Measurements from ENCODE around the gene MED13L.
"Not testable (repeated sequence)": the region's sequence is repeated elsewhere in the genome, so short reads cannot be mapped to it uniquely, and the experiment has no call there.

The MED13L gene

GRCh38 chr12:116045150-116045549, 232.3 kb downstream of the MED13L start:
- Histone ChIP-seq H3K4me3 (ENCODE audit: insufficient read length, low read depth) (no peak overlapping the region), H3K36me3 (ENCODE audit: insufficient read depth, insufficient read length, low read length) (no peaks in the 10 kb centered on the region), H3K9me3 (ENCODE audit: insufficient read depth, low read length) (no peaks in the 10 kb centered on the region), H3K27me3 (ENCODE audit: insufficient read depth, insufficient read length) (no peaks in the 10 kb centered on the region), H3K9ac (ENCODE audit: insufficient read length, low read depth) (no peak overlapping the region), H3K4me1 (ENCODE audit: insufficient read depth, insufficient read length) (no peaks in the 10 kb centered on the region)
- TF ChIP-seq SUZ12 (IDR thresholded peaks at IDR 0.05; ENCODE audit: extremely low read depth, insufficient read depth, insufficient read length): no peak
- no peak for TF ChIP-seq ZNF274 (IDR thresholded peaks at IDR 0.05; ENCODE audit: low read depth, low read length)
- no peak for TF ChIP-seq YY1 (IDR thresholded peaks at IDR 0.05; ENCODE audit: insufficient read depth, insufficient read length)
- DNase-seq (ENCODE audit: low read depth, low spot score): no peak

GRCh38 chr12:116043659-116044535, 233.6 kb downstream of the MED13L start:
- no peaks in the 10 kb centered on the region for H3K9me3 ChIP-seq (ENCODE audit: insufficient read depth, low read length)
- H3K4me1 ChIP-seq (ENCODE audit: insufficient read depth, insufficient read length): no peaks in the 10 kb centered on the region
- no peak for TF ChIP-seq SUZ12 (IDR thresholded peaks at IDR 0.05; ENCODE audit: extremely low read depth, insufficient read depth, insufficient read length)
- no peak for TF ChIP-seq YY1 (IDR thresholded peaks at IDR 0.05; ENCODE audit: insufficient read depth, insufficient read length)
- TF ChIP-seq ZNF274 (IDR thresholded peaks at IDR 0.05; ENCODE audit: low read depth, low read length): no peak
- H3K4me3 ChIP-seq (ENCODE audit: insufficient read length, low read depth): no peak overlapping the region
- H3K9ac ChIP-seq (ENCODE audit: insufficient read length, low read depth): no peak overlapping the region
- no peak for DNase-seq (ENCODE audit: low read depth, low spot score)
- no peaks in the 10 kb centered on the region for H3K36me3 ChIP-seq (ENCODE audit: insufficient read depth, insufficient read length, low read length)
- no peaks in the 10 kb centered on the region for H3K27me3 ChIP-seq (ENCODE audit: insufficient read depth, insufficient read length)

GRCh38 chr12:116040402-116040801, 237.1 kb downstream of the MED13L start:
- TF ChIP-seq ZNF274 (IDR thresholded peaks at IDR 0.05; ENCODE audit: low read depth, low read length) (no peak), SUZ12 (IDR thresholded peaks at IDR 0.05; ENCODE audit: extremely low read depth, insufficient read depth, insufficient read length) (no peak), YY1 (IDR thresholded peaks at IDR 0.05; ENCODE audit: insufficient read depth, insufficient read length) (no peak)
- H3K36me3 ChIP-seq (ENCODE audit: insufficient read depth, insufficient read length, low read length): no peaks in the 10 kb centered on the region
- H3K4me3 ChIP-seq (ENCODE audit: insufficient read length, low read depth): no peak overlapping the region
- H3K9me3 ChIP-seq (ENCODE audit: insufficient read depth, low read length): no peaks in the 10 kb centered on the region
- no peaks in the 10 kb centered on the region for H3K4me1 ChIP-seq (ENCODE audit: insufficient read depth, insufficient read length)
- no peak overlapping the region for H3K9ac ChIP-seq (ENCODE audit: insufficient read length, low read depth)
- DNase-seq (ENCODE audit: low read depth, low spot score): no peak
- no peaks in the 10 kb centered on the region for H3K27me3 ChIP-seq (ENCODE audit: insufficient read depth, insufficient read length)

DNA sequence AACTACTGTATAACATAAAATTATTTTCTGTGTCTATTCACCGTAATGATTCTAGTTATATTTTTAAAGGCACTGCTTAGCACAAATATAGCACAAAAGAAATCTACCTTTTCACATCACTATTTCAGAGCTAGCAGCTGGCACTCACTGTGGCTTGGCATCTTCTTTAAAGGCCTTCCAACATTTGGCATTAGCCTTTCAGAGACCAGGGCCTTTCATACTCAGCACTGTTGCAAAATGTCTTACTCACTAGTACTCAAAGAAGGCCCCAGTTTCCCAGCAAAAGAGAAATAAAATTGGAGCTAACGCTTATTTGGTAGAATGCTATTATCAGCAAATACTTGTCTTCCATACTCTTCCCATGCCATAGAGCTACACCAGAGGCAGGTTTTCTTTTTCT, 238.4 kb downstream of the MED13L start:
- TF ChIP-seq YY1 (IDR thresholded peaks at IDR 0.05; ENCODE audit: insufficient read depth, insufficient read length): no peak
- no peak for DNase-seq (ENCODE audit: low read depth, low spot score)

DNA sequence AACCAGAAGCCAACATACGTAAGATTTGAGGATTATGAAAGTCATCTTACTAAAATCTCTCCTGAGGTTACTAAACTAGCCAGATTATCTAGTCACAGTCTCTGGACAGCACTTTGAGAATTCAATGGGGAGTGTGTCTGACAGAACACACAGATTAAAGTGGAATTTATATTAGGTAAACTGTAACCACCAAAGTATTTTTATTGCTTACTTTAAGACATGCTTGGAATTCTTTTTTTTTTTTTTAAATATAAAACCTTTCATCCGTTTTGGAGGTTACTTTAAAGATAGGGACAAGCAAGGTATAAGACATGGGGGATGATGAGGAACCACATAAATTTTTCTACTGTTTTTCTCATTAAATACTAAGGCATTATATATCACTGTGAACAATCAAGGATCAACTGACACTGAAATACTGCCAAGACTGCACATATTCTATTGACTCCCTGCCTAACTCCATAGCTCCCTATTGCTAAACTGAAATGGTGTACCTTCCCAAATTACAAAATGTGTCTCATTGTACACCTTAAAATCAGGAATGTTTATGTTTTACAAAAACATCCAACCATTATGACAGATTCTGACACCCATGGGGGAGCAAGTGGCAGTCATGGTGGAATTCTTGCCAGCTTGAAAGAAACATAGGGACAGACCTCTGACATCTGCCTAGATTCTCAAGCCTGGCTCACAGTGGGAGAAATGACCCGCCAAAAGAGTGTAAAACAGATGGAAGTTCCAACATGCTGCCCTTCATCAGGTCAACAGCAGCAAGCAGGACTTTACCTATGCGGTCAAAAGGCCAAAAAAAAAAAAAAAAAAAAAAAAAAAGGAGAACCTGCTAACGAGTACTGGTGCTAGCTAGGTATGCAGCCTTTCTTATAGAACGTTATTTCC, 239.3 kb downstream of the MED13L start:
- no peaks in the 10 kb centered on the region for H3K9me3 ChIP-seq (ENCODE audit: insufficient read depth, low read length)
- no peak overlapping the region for H3K4me3 ChIP-seq (ENCODE audit: insufficient read length, low read depth)
- no peaks in the 10 kb centered on the region for H3K36me3 ChIP-seq (ENCODE audit: insufficient read depth, insufficient read length, low read length)
- no peaks in the 10 kb centered on the region for H3K27me3 ChIP-seq (ENCODE audit: insufficient read depth, insufficient read length)
- no peak for TF ChIP-seq YY1 (IDR thresholded peaks at IDR 0.05; ENCODE audit: insufficient read depth, insufficient read length)
- TF ChIP-seq SUZ12 (IDR thresholded peaks at IDR 0.05; ENCODE audit: extremely low read depth, insufficient read depth, insufficient read length): no peak
- TF ChIP-seq ZNF274 (IDR thresholded peaks at IDR 0.05; ENCODE audit: low read depth, low read length): no peak
- H3K4me1 ChIP-seq (ENCODE audit: insufficient read depth, insufficient read length): no peaks in the 10 kb centered on the region
- DNase-seq (ENCODE audit: low read depth, low spot score): no peak
- H3K9ac ChIP-seq (ENCODE audit: insufficient read length, low read depth): no peak overlapping the region

More for the DNA sequence above, 238.4 kb downstream of the MED13L start:
- H3K4me1 ChIP-seq (ENCODE audit: insufficient read depth, insufficient read length): no peaks in the 10 kb centered on the region
- H3K9ac ChIP-seq (ENCODE audit: insufficient read length, low read depth): no peak overlapping the region
- H3K27me3 ChIP-seq (ENCODE audit: insufficient read depth, insufficient read length): no peaks in the 10 kb centered on the region
- no peak overlapping the region for H3K4me3 ChIP-seq (ENCODE audit: insufficient read length, low read depth)
- no peaks in the 10 kb centered on the region for H3K9me3 ChIP-seq (ENCODE audit: insufficient read depth, low read length)
- no peaks in the 10 kb centered on the region for H3K36me3 ChIP-seq (ENCODE audit: insufficient read depth, insufficient read length, low read length)

GRCh38 chr12:116033765-116034164, 243.7 kb downstream of the MED13L start:
- H3K4me1 ChIP-seq (ENCODE audit: insufficient read depth, insufficient read length): no peaks in the 10 kb centered on the region
- no peaks in the 10 kb centered on the region for H3K36me3 ChIP-seq (ENCODE audit: insufficient read depth, insufficient read length, low read length)
- no peak for TF ChIP-seq SUZ12 (IDR thresholded peaks at IDR 0.05; ENCODE audit: extremely low read depth, insufficient read depth, insufficient read length)
- TF ChIP-seq ZNF274 (IDR thresholded peaks at IDR 0.05; ENCODE audit: low read depth, low read length): no peak
- TF ChIP-seq YY1 (IDR thresholded peaks at IDR 0.05; ENCODE audit: insufficient read depth, insufficient read length): no peak
- DNase-seq (ENCODE audit: low read depth, low spot score): no peak
- H3K27me3 ChIP-seq (ENCODE audit: insufficient read depth, insufficient read length): no peaks in the 10 kb centered on the region
- no peaks in the 10 kb centered on the region for H3K9me3 ChIP-seq (ENCODE audit: insufficient read depth, low read length)
- no peak overlapping the region for H3K9ac ChIP-seq (ENCODE audit: insufficient read length, low read depth)
- no peak overlapping the region for H3K4me3 ChIP-seq (ENCODE audit: insufficient read length, low read depth)

DNA sequence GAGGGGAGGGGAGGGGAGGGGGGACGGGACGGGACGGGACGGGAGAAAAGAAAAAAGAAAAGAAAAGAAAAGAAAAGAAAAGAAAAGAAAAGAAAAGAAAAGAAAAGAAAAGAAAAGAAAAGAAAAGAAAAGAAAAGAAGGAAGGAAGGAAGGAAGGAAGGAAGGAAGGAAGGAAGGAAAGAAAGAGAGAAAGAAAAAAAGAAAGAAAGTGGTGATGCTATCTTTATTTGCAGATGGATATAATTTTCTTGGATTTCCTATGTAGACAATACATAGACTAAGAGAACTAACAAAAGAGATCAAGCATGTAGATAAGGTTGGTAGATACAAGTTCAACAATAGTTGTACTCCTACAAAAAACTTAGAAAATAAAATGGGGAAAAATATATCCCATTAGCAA, 245.9 kb downstream of the MED13L start:
- not testable (repeated sequence) for H3K36me3 ChIP-seq (ENCODE audit: insufficient read depth, insufficient read length, low read length); DNase-seq (ENCODE audit: low read depth, low spot score); H3K9ac ChIP-seq (ENCODE audit: insufficient read length, low read depth); H3K4me1 ChIP-seq (ENCODE audit: insufficient read depth, insufficient read length); H3K27me3 ChIP-seq (ENCODE audit: insufficient read depth, insufficient read length); H3K9me3 ChIP-seq (ENCODE audit: insufficient read depth, low read length); H3K4me3 ChIP-seq (ENCODE audit: insufficient read length, low read depth)

Data from NT2/D1 (cell line).